WERI-Rb-1 (cell line): ENCODE measurements around the gene PTPN11.

Experiments used
- DNase-seq: peaks from one replicate; pipeline ENCODE4 v3.0.0-alpha.2; 2020
- H3K27ac ChIP-seq: fragments of 250-450 bp; sonication (Bioruptor Pico); 2 replicates; pipeline ENCODE4 v1.5.1; 2020; ENCODE audit warnings: mild to moderate bottlenecking, moderate library complexity
- H3K27me3 ChIP-seq: fragments of 250-450 bp; sonication (Bioruptor Pico); 2 replicates; pipeline ENCODE4 v1.5.1; 2021; ENCODE audit warnings: mild to moderate bottlenecking, low read depth, moderate library complexity; ENCODE audit not compliant: insufficient read depth, severe bottlenecking
- H3K36me3 ChIP-seq: fragments of 250-450 bp; sonication (Bioruptor Pico); 2 replicates; pipeline ENCODE4 v1.5.1; 2020; ENCODE audit warnings: mild to moderate bottlenecking, moderate library complexity
- H3K4me3 ChIP-seq: 2 replicates; pipeline ENCODE4 v1.5.1; 2011; ENCODE audit warnings: low read depth, mild to moderate bottlenecking, control low read depth, low read length
- H3K9me3 ChIP-seq: fragments of 250-450 bp; sonication (Bioruptor Pico); 2 replicates; pipeline ENCODE4 v1.5.1; 2021; ENCODE audit warnings: mild to moderate bottlenecking, moderate library complexity; ENCODE audit not compliant: severe bottlenecking
- CTCF ChIP-seq: IDR thresholded peaks from 2 replicates; pipeline ENCODE4 v1.5.1; 2011; ENCODE audit warnings: low read depth, mild to moderate bottlenecking, control low read depth, inconsistent platforms, low read length

Gene PTPN11

GRCh38 chr12:112419297-112420133 lies 768 bp downstream of the PTPN11 start:
- Histone ChIP-seq H3K4me3 (peak overlapping the region; percentile 97), H3K27me3 (no peaks in the 10 kb centered on the region), H3K27ac (peak overlapping the region; percentile 86), H3K36me3 (no peaks in the 10 kb centered on the region), H3K9me3 (no peaks in the 10 kb centered on the region)
- TF ChIP-seq CTCF: no peak
- no peak for DNase-seq

GRCh38 chr12:112420740-112421139 lies 2.0 kb downstream of the PTPN11 start:
- Histone ChIP-seq H3K4me3 (no peak overlapping the region), H3K27me3 (no peaks in the 10 kb centered on the region), H3K27ac (no peak overlapping the region), H3K9me3 (no peaks in the 10 kb centered on the region), H3K36me3 (no peaks in the 10 kb centered on the region)
- DNase-seq: no peak
- TF ChIP-seq CTCF: no peak

- no peak for DNase-seq
- Histone ChIP-seq H3K27me3 (no peaks in the 10 kb centered on the region), H3K36me3 (no peaks in the 10 kb centered on the region), H3K4me3 (no peak overlapping the region), H3K9me3 (no peaks in the 10 kb centered on the region), H3K27ac (no peak overlapping the region)
- no peak for TF ChIP-seq CTCF
These were observed 2.6 kb downstream of the PTPN11 start for GRCh38 chr12:112421363-112421762.

- Histone ChIP-seq H3K27me3 (no peaks in the 10 kb centered on the region), H3K27ac (no peak overlapping the region), H3K4me3 (no peak overlapping the region), H3K36me3 (no peaks in the 10 kb centered on the region), H3K9me3 (no peaks in the 10 kb centered on the region)
- no peak for DNase-seq
- TF ChIP-seq CTCF: no peak
These were observed 3.8 kb downstream of the PTPN11 start for GRCh38 chr12:112422531-112422930.

- no peaks in the 10 kb centered on the region for H3K27me3 ChIP-seq
- H3K27ac ChIP-seq: no peak overlapping the region
- no peaks in the 10 kb centered on the region for H3K36me3 ChIP-seq
- no peak for DNase-seq
- no peaks in the 10 kb centered on the region for H3K9me3 ChIP-seq
- H3K4me3 ChIP-seq: no peak overlapping the region
- TF ChIP-seq CTCF: no peak
These were observed 5.4 kb downstream of the PTPN11 start for GRCh38 chr12:112424126-112424525.
